ENCODE data around the gene CRYBG2. TPM values are rescaled to one million over a fixed set of nuclear protein-coding genes. Genes with fewer than 3 reads are reported as not detected.
A peak's percentile ranks its signal among the peaks of the same experiment; 100 is the strongest.
"Not testable (repeated sequence)": the region's sequence is repeated elsewhere in the genome, so short reads cannot be mapped to it uniquely, and the experiment has no call there.

The CRYBG2 gene
- total RNA-seq, 2 donors from 2014 or later: 3.9 to 4.8 TPM

GRCh38 chr1:26395754-26396153 lies 41.8 kb upstream of the CRYBG2 start:
- Histone ChIP-seq H3K4me3 (no peak overlapping the region), H3K27me3 (replicated peaks; ENCODE audit: insufficient read depth) (no peaks in the 10 kb centered on the region), H3K27ac (no peak overlapping the region), H3K9me3 (no peaks in the 10 kb centered on the region), H3K36me3 (no peaks in the 10 kb centered on the region), H3K4me1 (replicated peaks) (no peaks in the 10 kb centered on the region)
- WGBS: 80% methylated on average over 8 of the region's 8 CpGs
- no peak for DNase-seq (ENCODE audit: low spot score)
- TF ChIP-seq POLR2A (IDR thresholded peaks at IDR 0.05) (no peak), POLR2AphosphoS5 (IDR thresholded peaks at IDR 0.05) (no peak)
- TF ChIP-seq, protein P1, sequence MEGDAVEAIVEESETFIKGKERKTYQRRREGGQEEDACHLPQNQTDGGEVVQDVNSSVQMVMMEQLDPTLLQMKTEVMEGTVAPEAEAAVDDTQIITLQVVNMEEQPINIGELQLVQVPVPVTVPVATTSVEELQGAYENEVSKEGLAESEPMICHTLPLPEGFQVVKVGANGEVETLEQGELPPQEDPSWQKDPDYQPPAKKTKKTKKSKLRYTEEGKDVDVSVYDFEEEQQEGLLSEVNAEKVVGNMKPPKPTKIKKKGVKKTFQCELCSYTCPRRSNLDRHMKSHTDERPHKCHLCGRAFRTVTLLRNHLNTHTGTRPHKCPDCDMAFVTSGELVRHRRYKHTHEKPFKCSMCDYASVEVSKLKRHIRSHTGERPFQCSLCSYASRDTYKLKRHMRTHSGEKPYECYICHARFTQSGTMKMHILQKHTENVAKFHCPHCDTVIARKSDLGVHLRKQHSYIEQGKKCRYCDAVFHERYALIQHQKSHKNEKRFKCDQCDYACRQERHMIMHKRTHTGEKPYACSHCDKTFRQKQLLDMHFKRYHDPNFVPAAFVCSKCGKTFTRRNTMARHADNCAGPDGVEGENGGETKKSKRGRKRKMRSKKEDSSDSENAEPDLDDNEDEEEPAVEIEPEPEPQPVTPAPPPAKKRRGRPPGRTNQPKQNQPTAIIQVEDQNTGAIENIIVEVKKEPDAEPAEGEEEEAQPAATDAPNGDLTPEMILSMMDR (IDR thresholded peaks at IDR 0.05): no peak
- intact Hi-C loops (cut with DNase I): no loop called here

- H3K27me3 ChIP-seq (replicated peaks; ENCODE audit: insufficient read depth): no peaks in the 10 kb centered on the region
- H3K9me3 ChIP-seq: no peaks in the 10 kb centered on the region
- DNase-seq (ENCODE audit: low spot score): no peak
- H3K27ac ChIP-seq: no peak overlapping the region
- intact Hi-C loops (cut with DNase I): no loop called here
- H3K4me1 ChIP-seq (replicated peaks): no peaks in the 10 kb centered on the region
- no peaks in the 10 kb centered on the region for H3K36me3 ChIP-seq
- 15% methylated on average over 3 of the region's 3 CpGs for WGBS
- no peak for TF ChIP-seq POLR2AphosphoS5 (IDR thresholded peaks at IDR 0.05)
- TF ChIP-seq POLR2A (IDR thresholded peaks at IDR 0.05): no peak
- TF ChIP-seq, protein P1 (IDR thresholded peaks at IDR 0.05): peak in 2 of 4 experiments; percentile 5 to 21
- H3K4me3 ChIP-seq: no peak overlapping the region
Observed at GRCh38 chr1:26391450-26391849, 37.5 kb upstream of the CRYBG2 start.

- no peaks in the 10 kb centered on the region for H3K27me3 ChIP-seq (replicated peaks; ENCODE audit: insufficient read depth)
- no peak overlapping the region for H3K4me3 ChIP-seq
- 64% methylated on average over 4 of the region's 4 CpGs for WGBS
- no peaks in the 10 kb centered on the region for H3K4me1 ChIP-seq (replicated peaks)
- DNase-seq (ENCODE audit: low spot score): no peak
- H3K36me3 ChIP-seq: no peaks in the 10 kb centered on the region
- TF ChIP-seq, protein P1 (IDR thresholded peaks at IDR 0.05): no peak
- TF ChIP-seq POLR2A (IDR thresholded peaks at IDR 0.05): no peak
- no peak for TF ChIP-seq POLR2AphosphoS5 (IDR thresholded peaks at IDR 0.05)
- H3K27ac ChIP-seq: no peak overlapping the region
- no peaks in the 10 kb centered on the region for H3K9me3 ChIP-seq
- intact Hi-C loops (cut with DNase I): no loop called here
Observed at GRCh38 chr1:26389604-26390247, 35.8 kb upstream of the CRYBG2 start.

DNA sequence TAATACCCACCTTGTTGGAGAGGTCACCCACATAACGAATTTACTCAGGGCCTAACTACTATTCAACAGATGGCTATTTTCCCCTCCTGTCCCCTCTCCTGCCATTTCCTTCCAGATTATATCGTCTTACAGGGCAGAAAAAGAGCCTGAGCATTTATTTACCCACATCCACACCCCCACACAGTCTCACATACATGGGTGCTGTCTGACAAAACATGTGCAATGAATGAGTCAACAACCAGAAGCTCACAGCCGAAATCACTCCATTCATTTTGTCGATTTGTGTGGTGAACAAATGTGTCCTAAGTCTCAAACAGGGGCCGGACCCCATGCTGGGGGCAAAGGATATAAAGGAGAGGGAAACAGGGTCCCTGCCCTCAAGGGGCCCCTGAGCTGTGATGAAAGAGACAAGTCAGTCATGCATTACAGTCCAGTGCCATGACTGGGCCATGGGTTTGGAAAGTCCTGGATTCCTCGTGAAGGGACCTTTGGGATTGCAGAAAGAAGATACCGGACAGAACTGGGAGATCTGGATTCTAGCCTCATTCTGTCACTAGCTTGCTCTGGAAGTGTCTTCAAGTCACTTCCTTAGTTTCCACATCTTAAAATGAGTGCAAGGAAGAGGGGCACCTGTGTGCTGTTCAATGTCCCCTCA lies 35.0 kb upstream of the CRYBG2 start:
- Histone ChIP-seq H3K36me3 (no peaks in the 10 kb centered on the region), H3K9me3 (no peaks in the 10 kb centered on the region), H3K27me3 (replicated peaks; ENCODE audit: insufficient read depth) (no peaks in the 10 kb centered on the region), H3K4me1 (replicated peaks) (no peaks in the 10 kb centered on the region), H3K27ac (no peak overlapping the region), H3K4me3 (no peak overlapping the region)
- TF ChIP-seq, protein P1 (IDR thresholded peaks at IDR 0.05): no peak
- TF ChIP-seq POLR2A (IDR thresholded peaks at IDR 0.05) (no peak), POLR2AphosphoS5 (IDR thresholded peaks at IDR 0.05) (no peak)
- DNase-seq (ENCODE audit: low spot score): no peak
- WGBS: 76% methylated on average over 7 of the region's 7 CpGs
- intact Hi-C loops (cut with DNase I): no loop called here

DNA sequence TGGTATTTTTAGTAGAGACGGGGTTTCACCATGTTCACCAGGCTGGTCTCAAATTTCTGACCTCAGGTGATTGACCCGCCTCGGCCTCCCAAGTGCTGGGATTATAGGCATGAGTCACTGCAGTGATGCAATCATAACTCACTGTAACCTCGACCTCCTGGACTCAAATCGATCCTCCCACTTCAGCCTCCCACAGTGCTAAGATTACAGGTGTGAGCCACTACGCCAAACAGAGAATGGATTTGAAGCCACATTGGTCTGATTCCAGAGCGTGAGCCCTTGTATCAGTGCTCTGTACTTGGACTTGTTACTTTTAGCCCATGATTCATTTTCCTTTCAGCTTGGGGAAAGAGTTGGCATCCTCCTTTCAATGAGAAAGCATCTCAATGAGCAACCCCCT lies 33.5 kb upstream of the CRYBG2 start:
- Histone ChIP-seq H3K4me1 (replicated peaks) (no peaks in the 10 kb centered on the region), H3K9me3 (no peaks in the 10 kb centered on the region), H3K27me3 (replicated peaks; ENCODE audit: insufficient read depth) (no peaks in the 10 kb centered on the region), H3K27ac (no peak overlapping the region), H3K4me3 (no peak overlapping the region), H3K36me3 (no peaks in the 10 kb centered on the region)
- DNase-seq (ENCODE audit: low spot score): no peak
- WGBS: 66% methylated on average over 7 of the region's 7 CpGs
- TF ChIP-seq, protein P1 (IDR thresholded peaks at IDR 0.05): no peak
- TF ChIP-seq POLR2A (IDR thresholded peaks at IDR 0.05) (no peak), POLR2AphosphoS5 (IDR thresholded peaks at IDR 0.05) (no peak)
- intact Hi-C loops (cut with DNase I): no loop called here

DNA sequence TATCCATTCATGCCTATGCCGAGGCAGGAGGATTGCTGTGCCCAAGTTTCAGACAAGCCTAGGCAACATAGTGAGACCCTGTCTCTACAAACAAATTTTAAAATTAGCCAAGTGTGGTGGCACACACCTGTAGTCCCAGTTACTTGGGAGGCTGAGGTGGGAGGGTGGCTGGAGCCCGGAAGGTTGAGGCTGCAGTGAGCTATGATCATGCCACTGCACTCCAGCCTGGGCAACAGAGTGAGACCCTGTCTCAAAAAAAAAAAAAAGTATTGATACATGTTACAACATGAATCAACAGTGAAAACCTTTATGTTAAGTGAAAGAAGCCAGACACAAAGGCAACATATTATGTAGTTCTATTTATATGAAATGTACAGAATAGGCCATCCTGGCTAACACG lies 31.1 kb upstream of the CRYBG2 start:
- intact Hi-C loops (cut with DNase I); H3K4me3 ChIP-seq; H3K27ac ChIP-seq; H3K4me1 ChIP-seq (replicated peaks); H3K36me3 ChIP-seq; H3K9me3 ChIP-seq; DNase-seq (ENCODE audit: low spot score); H3K27me3 ChIP-seq (replicated peaks; ENCODE audit: insufficient read depth): not testable (repeated sequence)
- 86% methylated on average over 3 of the region's 3 CpGs for WGBS
